Kasumi-1 (cell line): ENCODE data around the gene MAP3K21.
A peak's percentile ranks its signal among the peaks of the same experiment; 100 is the strongest.

Experiments used
- DNase-seq, 2 experiments: peaks; one replicate each; lab custom pipeline; 2025; lab: John Stamatoyannopoulos, UW

MAP3K21 gene

GRCh38 chr1:233326319-233326718 is 1.2 kb upstream of the MAP3K21 start:
- no peak for DNase-seq

- DNase-seq: peak; percentile 89 to 93
Observed at GRCh38 chr1:233326811-233327650, 493 bp upstream of the MAP3K21 start.

GRCh38 chr1:233328142-233328921 is 808 bp downstream of the MAP3K21 start:
- DNase-seq: no peak

- DNase-seq: peak; percentile 28 to 29
Observed at GRCh38 chr1:233331676-233332519, 4.4 kb downstream of the MAP3K21 start.

GRCh38 chr1:233333086-233333485 is 5.6 kb downstream of the MAP3K21 start:
- peak; percentile 11 for DNase-seq

- no peak for DNase-seq
Observed at GRCh38 chr1:233334092-233334491, 6.6 kb downstream of the MAP3K21 start.

- DNase-seq: no peak
Observed at GRCh38 chr1:233336554-233337456, 9.3 kb downstream of the MAP3K21 start.

- no peak for DNase-seq
Observed at GRCh38 chr1:233337505-233337904, 10.0 kb downstream of the MAP3K21 start.

- DNase-seq: no peak
Observed at GRCh38 chr1:233338102-233338501, 10.6 kb downstream of the MAP3K21 start.

- DNase-seq: no peak
Observed at GRCh38 chr1:233340031-233340555, 12.6 kb downstream of the MAP3K21 start.

- no peak for DNase-seq
Observed at GRCh38 chr1:233340966-233341516, 13.5 kb downstream of the MAP3K21 start.

GRCh38 chr1:233342086-233342485 is 14.6 kb downstream of the MAP3K21 start:
- no peak for DNase-seq

GRCh38 chr1:233343262-233343661 is 15.7 kb downstream of the MAP3K21 start:
- DNase-seq: no peak

GRCh38 chr1:233347338-233347737 is 19.8 kb downstream of the MAP3K21 start:
- no peak for DNase-seq

GRCh38 chr1:233349137-233349536 is 21.6 kb downstream of the MAP3K21 start:
- no peak for DNase-seq

- DNase-seq: no peak
Observed at GRCh38 chr1:233354983-233355382, 27.5 kb downstream of the MAP3K21 start.

- DNase-seq: no peak
Observed at GRCh38 chr1:233355841-233356704, 28.5 kb downstream of the MAP3K21 start.

GRCh38 chr1:233356705-233356987 is 29.1 kb downstream of the MAP3K21 start:
- no peak for DNase-seq

GRCh38 chr1:233357595-233358397 is 30.3 kb downstream of the MAP3K21 start:
- no peak for DNase-seq
